HuH-7 (cell line): ENCODE data around the gene SPAG17.

Experiments used
- DNase-seq: peaks from one replicate; pipeline ENCODE4 v3.0.0; 2011; ENCODE audit warnings: low spot score

SPAG17 gene

DNA sequence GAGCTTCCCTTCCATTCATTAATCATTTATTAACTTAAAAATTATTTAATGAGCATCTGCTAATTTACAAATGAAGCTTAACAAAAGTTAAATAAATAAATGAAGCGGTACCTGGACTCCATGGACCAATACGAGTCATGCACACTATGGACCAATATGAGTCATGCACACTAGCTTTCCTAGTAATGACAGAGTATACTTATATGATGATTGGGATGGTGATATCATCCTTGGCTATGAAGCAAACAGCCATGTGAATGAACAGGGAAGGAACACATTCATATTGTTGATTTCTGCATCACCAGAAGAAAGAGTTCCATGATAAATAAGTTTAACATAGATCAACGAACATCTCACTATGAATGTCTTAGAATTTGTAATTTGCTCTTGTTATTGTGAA is 109.9 kb downstream of the SPAG17 start:
- no peak for DNase-seq

DNA sequence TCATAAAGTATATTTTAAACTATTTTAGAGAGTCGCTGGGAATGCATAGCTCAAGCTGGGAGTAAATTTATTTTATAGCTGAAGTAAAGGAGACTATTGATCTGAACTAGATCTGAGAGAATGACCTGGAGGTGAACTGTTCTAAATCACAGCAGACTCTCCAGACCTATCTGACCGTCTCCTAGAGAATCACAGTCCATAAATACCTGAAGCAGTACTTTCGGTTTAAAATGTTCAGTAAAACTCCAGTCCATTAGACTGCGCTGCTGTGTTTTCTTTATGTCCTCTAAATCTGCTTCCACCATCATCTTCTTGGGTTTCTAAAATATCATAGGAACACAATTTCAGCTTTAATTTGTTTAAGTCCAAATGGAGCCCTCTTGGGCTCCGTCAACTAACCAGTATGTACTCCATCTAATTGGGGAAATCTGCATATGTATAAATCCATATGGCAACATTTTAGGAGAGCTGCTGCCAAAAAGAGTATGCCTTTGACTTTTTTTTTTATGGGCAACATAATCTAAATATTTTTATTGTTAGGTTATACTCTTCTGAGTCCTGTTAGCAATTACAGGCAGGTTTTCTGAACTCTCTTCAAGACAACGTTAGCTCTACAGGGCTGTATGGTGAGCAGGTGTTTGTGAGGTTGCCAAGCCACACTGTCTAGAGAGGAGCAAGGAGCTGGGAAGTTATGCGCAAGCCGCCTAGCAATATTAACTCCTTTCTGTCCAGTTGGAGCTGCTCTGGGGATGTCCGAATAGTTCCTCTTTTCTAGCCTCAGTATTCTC is 111.2 kb downstream of the SPAG17 start:
- no peak for DNase-seq

DNA sequence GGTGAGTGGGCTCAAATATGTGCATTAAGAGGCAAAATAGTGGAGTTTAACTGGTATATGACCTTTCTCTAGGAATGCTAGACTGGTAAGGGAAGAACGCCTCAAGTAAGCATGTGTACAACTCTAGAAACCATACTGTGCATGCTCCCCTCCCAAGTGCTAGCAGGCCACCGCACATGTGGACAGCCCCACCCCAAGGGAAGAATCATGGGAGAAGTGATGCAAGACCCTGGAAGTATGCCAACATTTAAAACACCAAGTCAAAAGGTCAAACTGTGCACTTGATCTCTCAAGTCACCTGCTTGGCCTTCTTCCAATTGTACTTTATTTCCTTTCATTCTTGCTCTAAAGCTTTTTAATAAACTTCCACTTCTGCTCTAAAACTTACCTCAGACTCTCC is 135.0 kb downstream of the SPAG17 start:
- DNase-seq = no peak

DNA sequence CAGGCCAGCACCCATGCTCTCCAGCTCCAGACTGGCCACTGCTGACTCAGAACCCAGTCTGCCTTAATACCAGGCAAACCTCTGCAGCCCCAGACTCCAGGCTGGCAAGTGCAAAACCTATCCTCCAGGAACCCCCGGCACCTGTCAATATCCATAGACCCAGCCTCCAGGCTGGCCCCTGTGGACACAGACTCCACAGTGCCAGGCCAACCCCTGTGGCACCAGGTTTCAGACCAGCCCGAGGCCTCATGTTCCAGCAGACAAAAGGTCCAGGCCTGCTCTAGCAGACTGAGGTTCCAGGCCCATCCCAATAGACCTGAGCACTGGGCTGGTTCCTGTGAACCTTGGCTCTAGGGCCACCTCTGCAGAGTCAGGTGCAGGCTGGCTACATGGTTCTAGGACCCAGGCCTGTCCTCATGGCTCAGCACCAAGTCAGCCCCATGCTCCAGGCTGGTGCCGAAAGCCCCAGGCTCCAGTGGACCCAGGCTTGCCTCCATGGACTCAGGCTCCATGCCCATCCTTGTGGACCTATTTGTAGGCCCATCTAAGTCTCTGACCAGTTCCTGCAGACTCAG is 137.3 kb downstream of the SPAG17 start:
- no peak for DNase-seq

DNA sequence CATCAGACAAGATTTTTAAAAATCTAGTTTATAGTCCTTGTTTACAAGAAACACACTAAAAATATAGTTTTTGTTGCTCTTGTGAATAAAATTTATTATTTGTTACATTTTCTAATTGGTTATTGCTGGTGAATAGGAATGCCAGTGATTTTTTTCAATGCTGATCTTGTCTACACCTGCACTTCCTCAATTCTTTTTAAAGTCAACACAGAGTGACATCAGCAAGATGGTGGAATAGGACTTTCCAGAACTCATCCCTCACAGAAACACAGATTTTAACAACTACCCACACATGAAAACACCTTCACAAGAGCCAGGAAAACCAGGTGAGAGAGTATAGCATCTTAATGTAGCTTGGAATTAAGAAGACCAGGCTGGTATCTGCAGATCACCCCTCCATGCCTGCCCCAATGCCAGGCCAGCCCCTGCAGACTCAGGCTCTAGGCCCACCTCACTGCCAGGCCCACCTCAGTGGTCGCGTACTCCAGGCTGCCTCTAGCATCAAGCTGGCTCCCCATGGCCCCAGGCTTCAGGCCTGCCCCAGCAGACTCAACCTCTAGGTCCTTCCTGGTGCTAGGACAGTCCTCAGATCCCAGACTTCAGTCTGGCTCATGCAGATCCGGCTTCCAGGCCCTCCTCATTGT is 137.9 kb downstream of the SPAG17 start:
- no peak for DNase-seq

DNA sequence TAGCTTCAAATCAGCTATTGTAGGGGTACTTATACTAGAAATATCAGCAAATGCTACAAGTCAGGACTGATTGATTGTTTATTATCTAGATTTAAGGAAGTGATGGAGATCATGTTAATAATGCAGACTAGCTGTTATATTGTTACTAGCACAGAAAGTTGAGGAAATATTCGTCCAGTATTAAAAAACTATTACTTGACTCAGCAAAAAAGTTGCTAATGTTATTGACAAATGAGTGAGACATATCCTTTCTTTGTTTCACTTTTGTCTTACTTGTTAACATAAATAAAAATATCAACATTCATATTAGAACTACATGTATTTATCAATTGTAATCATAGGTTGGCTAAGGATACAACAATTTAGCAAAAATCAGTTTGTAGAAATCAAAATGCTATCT is 141.4 kb downstream of the SPAG17 start:
- DNase-seq = no peak

DNA sequence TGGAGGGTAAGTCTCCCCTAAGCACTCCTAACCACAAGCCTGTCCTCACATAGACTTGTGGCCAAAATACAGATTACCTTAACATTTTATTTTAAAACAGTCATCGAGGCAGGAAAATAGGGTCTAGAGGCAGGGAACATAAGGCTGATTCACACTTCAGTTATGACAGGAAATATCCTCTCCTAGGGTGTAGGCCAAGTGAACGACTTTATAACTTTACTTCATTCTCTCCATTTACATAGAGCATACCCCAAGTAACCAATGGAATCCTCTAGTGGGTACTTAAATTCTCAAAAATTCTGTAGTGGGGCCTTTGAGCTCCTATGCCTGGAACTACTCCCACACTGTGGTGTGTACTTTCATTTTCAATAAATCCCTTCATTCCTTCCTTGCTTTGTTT is 142.5 kb downstream of the SPAG17 start:
- no peak for DNase-seq

DNA sequence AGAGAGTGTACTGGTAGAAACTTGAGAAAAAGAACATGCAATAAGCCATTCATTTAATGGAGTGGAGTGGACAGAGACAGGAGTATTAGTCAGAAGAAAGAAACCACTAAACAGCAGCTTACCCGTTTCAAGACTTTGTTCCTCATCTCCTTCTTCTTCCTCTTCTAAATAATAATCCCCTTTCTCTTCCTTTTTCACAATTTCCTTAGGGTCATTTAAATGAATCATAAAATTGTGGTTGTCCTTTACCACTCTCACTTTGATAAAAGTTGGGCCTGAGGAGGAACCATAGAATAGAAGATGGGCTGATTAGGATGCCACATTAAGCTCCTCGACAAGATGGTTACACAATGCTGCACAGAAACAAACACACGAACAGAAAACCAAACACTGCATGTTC is 145.9 kb downstream of the SPAG17 start:
- DNase-seq = no peak

DNA sequence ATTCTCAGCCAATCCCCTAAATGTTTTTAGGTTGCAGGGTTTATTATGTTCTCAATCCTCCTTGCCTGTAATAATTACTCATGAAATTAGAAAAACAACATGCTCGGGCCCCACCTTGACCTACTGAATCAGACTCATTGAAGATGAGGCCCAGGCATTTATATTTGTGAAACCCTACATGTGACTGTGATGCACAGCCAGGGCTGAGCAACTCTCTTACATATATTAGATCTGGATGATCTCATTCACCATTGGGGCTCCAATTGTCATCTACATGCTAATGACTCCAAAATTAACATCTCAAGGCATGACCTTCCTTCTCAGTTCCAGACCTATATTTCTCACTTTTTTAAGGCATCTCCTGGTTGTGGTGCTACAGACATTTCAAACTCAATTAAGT is 152.1 kb downstream of the SPAG17 start:
- no peak for DNase-seq

DNA sequence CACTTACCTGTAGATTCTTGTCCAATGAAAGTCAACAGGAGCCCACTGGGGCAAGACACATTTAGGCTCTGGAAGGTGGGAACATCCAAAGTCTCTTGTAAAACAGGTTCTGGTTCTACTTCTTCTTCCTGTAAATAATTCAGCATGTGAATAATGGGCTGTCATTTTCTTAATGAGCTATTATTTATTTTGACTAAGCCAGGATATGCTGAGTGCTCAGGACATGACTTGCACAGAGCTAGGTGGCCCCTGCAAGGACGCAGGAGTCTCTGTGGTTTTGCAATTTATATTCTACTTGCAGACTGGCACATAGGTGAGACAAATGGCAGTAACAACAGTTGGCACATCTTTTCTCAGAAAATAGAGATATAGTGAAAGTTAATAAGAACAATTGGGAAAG is 156.8 kb downstream of the SPAG17 start:
- no peak for DNase-seq

DNA sequence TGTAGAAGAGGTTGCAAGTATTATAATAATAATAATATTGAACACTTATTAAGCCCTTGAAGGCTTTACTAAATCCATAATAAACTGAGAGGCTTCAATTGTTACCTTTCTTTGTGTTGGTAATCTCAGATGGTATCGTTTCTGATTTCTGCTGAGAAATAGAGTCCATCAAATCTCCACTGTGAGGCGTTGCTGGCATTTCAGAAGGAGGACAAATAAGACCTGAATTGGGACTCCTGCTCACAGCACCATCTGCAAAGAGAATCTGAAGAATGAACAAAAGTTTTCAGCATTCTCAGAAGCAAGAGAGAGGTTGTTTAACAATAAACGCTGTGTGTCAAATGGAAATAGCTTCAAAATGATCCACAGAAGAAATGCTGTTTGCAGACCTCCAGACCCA is 161.8 kb downstream of the SPAG17 start:
- DNase-seq = no peak

DNA sequence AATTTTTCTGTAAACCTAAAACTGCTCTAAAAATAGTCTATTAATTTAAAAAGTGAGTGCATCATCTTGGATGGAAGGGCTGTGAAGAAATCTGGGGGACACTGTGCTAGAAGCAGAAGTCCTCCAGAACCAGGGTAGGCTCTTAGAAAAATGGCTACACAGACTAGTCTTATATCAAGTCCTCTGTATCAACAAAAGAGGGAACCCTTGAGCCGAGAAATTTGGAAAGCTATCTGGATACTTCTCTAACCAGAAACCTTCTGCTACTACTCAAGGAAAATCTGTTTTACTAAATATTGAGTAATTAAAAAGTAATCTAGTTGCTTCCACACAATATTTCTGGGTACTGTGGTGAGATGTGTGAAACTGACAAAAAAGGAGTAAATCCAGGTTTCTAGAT is 163.4 kb downstream of the SPAG17 start:
- no peak for DNase-seq

DNA sequence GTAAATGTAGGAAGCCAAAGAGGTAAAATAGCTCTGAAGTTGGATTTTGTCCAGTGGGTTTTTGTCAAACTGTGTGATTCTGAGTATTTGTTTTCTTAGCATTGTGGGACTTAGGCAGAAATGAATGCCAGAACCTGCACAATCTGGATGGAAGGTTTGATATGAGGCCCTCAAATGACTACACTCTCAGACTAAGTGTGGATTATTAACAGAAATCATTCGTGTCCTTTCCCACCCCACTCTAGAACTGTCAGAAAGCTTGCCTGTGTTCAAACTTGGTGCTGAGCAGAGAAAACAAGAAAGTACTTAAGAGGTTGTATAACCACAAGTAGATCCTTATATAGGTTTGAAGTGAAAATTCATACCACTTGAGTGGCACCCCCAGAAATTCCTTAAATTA is 167.0 kb downstream of the SPAG17 start:
- DNase-seq = no peak

DNA sequence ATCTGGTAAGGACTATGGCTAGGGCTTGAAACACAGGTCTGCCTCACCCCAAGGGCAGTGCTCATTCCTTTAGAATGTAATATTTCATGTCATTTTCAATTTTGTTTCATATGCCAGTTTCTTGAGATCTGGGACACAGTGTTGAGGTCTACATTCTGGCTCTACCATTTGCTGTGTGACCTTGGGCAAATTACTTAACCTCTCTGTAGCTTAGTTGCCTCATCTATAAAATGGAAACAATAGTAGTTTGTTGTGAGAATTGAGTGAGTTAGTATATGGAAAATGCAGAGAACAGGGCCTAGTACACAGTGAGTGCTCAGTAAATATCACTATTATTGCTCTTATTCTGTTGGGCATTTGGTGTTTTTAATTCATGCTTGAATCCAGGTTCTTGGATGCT is 171.1 kb downstream of the SPAG17 start:
- no peak for DNase-seq

DNA sequence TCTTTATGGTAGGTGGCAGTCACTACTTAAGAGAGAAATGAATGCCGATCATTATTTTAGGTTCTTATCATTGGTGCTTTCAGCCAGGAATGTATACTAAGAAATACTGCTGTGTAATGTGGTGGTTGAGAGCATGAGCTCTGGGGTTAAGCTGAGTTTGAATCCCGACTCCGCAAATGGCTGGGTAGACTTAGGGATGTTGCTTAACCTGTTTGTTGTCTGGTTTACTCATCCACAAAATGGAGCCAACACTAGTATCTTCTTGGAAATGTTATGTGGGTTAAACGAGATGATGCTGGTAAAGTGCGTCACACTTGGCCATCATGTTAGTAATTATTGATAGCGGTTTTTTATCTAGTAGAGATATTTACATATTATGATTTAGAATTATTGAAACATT is 171.7 kb downstream of the SPAG17 start:
- no peak for DNase-seq

DNA sequence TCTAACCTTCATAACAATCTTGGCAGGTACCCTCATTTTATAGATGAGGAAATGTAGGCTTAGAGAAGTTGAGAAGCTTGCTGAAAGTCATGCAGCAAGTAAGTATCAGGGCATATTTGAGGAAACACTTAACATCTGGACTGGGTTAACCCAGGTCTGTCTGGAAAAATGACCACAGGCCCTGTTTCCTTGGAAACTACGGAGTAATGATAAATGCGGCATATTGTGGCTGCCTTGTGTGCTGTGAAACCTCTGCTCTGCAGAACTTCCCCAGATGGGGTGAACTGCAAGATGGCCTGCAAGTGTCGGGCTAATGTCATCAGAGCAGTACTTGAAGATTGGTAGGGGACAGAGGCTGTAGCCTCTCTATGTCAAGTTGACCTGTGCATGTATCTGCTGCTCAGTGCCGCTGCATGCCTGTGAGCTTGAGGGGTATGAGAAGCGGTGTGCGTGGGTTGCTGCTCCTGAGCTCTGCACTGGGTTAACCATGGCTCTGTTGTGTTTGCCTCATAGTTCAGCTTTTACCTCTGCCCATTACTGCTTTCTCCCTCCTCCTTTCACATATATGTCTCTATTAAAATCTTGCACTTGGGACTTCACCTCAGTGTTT is 172.4 kb downstream of the SPAG17 start:
- no peak for DNase-seq

DNA sequence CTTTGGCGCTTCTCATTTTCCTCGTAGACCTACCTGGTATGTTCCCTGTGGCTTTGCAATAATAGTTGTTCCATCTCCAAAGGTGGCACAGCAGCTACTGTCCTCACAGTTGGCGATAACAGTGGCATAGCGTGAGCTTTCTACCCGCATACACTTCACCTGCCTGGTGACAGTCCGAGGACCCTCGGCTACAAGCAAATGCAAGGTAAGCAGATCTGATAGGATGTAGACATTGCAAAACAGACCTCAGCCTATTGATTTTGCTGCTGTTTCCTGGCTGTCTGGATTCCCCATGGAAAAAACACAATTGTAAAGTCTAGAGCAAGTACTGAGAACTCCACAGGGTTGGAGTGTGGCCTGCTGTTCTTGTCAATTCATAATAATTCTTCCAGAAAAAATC is 177.0 kb downstream of the SPAG17 start:
- no peak for DNase-seq

DNA sequence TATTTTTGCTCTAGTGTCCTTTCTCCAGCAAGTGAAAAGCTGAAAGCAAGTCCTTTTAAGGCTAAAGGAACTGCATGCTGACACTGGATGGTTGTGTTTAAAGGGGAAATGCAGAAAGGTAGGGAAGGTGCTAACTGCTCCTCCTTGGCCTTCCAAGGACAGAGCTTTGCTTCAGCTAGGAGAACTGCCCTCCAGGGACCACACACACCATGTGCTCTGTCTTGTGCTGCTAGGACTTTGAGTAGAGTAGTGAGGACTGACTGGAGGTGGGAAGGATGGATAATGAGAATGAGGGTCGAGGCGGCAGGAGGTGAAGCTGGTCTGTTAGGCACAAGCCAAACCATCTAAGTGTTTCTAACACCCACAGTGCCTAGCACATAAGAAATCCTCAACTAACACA is 177.6 kb downstream of the SPAG17 start:
- no peak for DNase-seq

DNA sequence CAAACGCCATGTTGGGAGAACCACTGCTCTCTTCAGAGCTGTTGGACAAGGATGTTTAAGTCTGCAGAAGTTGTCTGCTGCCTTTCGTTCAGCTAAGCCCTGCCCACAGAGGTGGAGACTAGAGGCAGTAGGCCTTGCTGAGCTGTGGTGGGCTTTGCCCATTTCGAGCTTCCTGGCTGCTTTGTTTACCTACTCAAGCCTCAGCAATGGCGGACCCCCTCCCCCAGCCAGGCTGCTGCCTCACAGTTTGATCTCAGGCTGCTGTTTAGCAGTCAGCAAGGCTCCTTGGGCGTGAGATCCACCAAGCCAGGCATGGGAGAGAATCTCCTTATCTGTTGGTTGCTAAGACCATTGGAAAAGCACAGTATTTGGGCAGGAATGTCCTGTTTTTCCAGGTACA is 180.7 kb downstream of the SPAG17 start:
- no peak for DNase-seq

DNA sequence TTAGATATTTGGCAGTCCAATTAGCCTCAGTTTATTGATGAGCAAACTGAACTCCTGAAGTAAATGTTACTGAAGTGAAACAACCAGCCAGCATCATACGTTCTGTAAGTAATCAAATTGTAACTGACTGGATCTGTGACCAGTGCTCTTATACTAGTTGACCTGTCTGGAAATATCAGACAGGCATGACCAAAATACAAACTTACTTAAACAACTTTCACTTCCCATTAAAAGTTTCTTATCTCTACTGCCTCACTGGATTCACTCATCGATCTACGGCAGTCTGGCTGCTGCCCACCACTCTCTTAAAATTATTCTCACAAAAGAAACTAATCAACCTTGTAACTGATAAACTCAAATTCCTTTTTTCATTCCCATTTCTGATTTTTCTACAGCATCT is 199.1 kb downstream of the SPAG17 start:
- DNase-seq = no peak

DNA sequence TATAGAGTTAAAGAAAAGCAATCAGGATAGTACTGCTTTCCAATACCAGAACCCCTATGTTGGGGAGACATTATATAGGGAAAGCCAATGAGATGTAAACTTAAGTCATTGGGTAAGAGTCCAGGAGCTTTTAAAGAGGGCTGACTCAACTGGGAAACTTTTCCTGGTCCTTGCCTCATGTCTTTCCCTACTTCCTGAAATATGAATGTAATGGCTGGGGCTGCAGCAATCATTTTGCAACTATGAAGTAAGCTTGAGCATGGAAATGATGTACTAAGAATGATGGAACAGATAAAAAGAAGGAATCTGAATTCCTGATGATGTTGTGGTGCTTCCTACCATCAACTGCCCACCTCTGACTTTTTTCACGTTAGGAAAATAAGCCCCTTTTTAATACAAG is 199.8 kb downstream of the SPAG17 start:
- DNase-seq = no peak

DNA sequence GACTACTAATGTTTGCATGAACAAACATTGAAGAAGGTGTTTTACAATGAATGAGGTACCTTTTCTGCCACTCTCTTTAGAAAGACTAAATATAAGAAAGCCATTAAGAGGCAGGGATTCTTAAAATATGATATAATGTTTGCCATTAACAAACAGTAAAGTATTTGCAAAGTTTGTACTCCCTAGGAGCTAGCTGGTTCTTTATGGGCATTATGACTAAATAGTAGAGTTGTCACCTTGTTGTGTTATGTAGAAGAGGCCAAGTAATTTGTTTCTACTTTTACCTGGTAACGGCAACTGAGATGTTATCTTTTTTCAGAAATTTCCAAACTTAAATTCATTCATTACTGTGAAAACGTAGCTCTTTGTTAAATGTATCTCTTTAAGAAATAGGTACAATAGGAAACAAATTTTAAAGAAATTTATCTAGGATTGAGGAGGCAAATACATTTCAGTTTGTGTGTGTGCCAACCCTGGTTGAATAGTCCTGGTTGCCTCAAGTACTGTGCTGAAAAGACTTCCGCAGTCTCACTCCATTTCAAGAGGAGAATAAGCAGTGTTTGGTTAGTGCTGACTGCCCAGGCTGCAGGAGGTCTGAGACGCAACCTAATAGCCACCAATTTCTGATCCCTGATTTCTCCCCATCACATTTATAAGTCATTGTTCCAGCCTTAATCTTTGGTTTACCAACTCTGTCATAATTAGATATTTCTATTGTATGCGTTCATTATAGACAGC is 203.4 kb downstream of the SPAG17 start:
- no peak for DNase-seq

DNA sequence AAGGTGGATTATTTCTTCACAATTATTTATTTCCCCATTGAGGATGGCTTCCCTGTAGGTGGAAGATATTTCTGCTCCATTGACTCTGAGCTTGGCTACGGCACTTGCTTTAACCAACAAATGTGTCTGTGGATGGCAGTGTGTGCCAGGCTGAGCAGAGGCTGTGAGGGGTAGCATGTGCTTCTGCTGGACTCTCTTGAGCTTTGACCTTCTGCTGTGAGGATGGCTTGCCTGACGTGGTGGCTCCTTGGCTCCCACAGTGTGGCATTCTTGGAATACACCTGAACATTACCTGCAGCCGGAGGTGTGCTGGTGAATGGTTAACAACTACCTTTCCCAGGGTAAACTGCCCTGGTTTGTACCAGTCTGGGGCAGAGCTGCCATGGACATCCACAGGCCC is 208.6 kb downstream of the SPAG17 start:
- no peak for DNase-seq
